Hematopoietic multipotent progenitor cell treated with erythropoietin and hydrocortisone succinate and interleukin-3 and kit ligand, for 6 days (in vitro differentiated cells): Measurements from ENCODE around the gene MPI.
A peak's percentile ranks its signal among the peaks of the same experiment; 100 is the strongest.
"Not testable (repeated sequence)": the region's sequence is repeated elsewhere in the genome, so short reads cannot be mapped to it uniquely, and the experiment has no call there.

Experiments used
- DNase-seq: peaks from one replicate; pipeline ENCODE4 v3.0.0-alpha.2; 2015

The MPI gene

GRCh38 chr15:74864296-74864695 lies 25.5 kb upstream of the MPI start:
- DNase-seq: no peak

DNA sequence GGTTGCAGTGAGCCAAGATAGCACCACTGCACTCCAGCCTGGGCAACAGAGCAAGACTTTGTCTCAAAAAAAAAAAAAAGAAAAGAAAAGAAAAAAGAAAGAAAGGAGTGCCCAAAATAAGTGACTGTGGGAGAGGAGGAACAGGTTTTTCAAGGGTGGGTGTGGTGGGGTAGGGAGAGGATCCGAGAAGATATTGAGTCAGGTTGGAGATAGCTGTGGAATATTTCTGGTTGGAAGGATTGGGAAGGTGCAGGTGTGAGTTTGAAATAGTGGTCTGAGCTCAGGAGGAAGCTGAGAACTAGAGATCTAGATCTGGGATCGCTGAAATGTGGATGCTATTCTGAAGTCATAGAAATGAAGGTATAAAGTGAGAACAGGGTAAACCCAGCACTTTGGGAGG lies 24.5 kb upstream of the MPI start:
- no peak for DNase-seq

GRCh38 chr15:74866090-74866489 lies 23.8 kb upstream of the MPI start:
- no peak for DNase-seq

DNA sequence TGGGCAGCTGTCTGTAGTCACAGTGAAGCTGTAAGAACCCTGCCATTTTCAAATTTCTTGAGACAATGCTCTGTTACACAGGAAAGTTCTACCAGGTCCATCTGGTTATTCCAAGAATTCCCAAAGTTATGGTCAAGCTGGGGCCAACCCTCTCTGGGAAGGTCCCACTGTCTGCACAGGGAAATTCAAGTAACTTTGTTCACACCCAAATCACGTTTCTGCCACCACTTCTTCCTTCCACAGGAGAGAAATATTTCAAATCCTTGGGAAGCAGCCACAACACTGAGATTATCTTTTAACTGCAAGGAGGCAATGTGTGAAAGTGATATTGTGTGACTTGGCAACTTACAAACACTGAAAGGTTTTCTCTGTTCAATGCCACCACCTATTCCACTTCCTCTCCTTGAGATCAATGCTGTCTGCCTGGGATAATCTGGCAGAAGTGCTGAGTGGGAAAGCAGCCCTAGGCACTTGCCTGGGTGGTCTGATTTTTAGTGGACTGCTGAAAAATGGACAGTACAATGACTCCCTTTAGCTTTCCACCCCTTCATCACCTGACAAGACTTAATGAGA lies 22.3 kb upstream of the MPI start:
- DNase-seq: peak; percentile 73

DNA sequence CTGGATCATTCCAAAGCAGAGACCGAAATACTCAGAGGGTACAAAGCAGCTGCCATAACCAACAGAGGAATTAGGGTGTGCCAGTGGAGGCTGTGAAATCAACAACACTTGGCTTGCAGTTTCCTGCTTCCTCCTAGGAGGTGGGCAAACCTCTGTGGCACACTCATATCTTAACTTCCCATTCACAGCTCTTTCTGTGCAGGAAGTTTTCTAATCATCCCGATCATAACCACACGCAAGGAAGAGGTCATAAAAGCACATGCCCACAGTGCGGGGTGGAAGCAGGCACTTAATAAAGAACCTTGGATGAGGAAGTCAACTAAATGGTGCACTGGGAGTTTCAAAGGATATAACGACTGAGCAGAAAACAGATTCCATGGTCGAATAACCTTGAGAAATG lies 21.8 kb upstream of the MPI start:
- DNase-seq: peak; percentile 81

GRCh38 chr15:74869372-74869725 lies 20.5 kb upstream of the MPI start:
- no peak for DNase-seq

GRCh38 chr15:74869726-74870407 lies 20.0 kb upstream of the MPI start:
- DNase-seq: peak; percentile 93

- DNase-seq: no peak
These were observed 19.2 kb upstream of the MPI start for GRCh38 chr15:74870436-74871215.

GRCh38 chr15:74872702-74873035 lies 17.2 kb upstream of the MPI start:
- DNase-seq: no peak

DNA sequence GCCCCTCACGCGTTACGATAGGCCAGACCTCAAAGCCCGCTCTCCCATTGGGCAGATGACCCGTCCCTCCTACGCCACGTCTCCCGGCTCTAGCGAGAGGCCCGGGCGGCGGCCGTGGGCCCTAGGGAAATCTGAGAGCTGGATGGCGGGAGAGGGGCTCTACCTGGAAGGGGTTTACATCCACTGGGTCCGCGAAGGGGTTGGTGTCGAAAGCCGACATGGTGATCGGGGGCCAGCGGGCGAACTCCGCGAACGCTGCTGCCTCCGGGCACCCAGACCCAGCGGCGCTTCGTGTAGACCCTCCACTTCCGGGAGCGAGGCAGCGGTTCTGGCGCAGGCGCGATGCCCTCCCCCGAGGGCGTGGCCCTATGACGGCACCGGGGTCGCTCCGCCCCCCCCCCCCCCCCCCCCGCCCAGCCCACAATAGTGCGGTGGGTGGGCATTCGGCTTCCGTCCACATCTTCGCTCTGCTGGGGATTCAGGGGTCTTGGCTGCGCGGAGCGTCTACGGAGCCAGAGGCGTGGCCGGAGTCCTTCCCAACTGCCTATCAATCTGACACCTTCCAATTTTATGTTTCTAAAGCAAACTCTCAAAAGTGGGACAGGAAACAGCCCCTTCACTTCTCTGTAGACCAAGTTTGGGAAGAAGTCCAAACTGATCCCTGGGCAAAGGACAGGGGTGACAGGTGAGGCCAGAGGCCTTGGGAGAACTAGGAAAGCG lies 16.6 kb upstream of the MPI start, which contains the start of gene SCAMP2:
Gene SCAMP2, minus strand, starts transcription at position 330 of the 720 bp plus-strand sequence. Its CDS starts 110 bp downstream, at position 220.
- DNase-seq: peak; percentile 98

DNA sequence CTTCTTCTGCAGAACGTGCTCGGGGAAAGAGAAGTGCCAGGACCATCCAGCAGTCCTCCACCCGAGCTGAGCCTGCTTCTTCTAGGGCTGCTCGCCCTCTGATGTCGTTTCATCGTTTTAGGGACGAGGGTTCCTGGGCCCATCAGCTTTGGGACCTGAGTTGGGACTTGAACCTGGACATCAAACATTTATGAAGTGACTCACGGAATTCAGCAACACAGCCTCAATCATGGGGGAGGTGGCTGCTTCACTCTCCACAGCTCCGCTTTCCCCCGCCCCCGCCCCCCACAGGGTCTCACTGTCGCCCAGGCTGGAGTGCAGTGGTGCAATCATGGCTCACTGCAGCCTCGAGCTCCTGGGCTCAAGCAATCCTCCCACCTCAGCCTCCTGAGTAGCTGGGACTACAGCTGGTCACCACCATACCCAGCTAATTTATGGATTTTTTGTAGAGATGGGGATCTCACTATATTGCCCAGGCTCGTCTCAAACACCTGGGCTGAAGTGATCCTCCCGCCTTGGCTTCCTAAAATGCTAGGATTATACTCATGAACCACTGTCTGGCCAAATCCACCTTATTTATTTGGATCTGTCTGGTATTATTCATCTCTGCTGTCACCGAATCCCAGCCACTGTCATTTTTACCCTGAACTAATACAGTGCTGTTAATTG lies 16.0 kb upstream of the MPI start:
- DNase-seq: peak; percentile 60

GRCh38 chr15:74878273-74878672 lies 11.6 kb upstream of the MPI start:
- DNase-seq: no peak

GRCh38 chr15:74882528-74882927 lies 7.3 kb upstream of the MPI start:
- DNase-seq: no peak

- DNase-seq: no peak
These were observed 5.2 kb upstream of the MPI start for GRCh38 chr15:74884428-74885223.

GRCh38 chr15:74885461-74885860 lies 4.4 kb upstream of the MPI start:
- no peak for DNase-seq

- not testable (repeated sequence) for DNase-seq
These were observed 2.2 kb upstream of the MPI start for GRCh38 chr15:74887537-74888193.

DNA sequence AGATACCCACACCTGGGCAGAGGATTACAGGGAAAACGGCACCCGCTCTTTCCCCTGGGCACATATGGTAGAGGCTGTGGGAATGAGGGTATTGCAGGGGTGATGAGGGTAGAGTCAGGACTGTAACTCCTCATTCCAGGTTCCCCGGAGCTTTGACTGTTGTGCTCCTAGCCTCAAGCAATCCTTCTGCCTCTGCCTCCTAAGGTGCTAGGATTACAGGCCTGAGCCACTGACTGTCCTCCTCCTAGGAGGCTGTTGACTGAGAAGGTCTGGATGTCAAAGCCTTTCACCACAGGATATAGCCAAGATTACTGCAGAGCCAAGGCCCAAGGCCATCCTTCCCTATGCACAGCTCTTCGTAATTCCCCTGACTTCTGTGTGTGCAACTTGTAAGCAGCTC lies 1.1 kb upstream of the MPI start:
- no peak for DNase-seq

DNA sequence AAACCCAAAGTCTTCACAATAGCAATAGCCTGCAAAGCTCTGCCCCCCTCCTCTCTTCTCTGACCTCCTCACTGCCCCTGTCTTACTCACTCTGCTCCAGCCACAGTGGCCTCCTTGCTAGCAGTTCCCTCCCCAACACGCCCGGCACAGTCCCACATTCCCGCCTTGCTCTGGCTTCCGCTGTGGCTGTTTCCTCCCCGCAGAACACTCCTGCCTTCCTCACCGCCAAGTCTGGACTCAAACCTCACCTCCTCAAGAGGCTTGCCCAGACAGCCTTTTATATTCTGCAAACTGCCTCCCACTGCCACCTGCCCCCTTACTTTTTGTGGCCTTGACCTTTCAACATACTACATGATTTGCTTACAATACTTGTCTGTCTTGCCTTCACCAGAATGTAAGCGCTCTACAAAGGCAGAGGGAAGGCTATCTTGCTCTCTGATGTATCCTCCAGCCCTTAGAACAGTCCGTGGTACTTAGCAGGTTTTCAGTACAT lies 406 bp upstream of the MPI start:
- DNase-seq: peak; percentile 52

DNA sequence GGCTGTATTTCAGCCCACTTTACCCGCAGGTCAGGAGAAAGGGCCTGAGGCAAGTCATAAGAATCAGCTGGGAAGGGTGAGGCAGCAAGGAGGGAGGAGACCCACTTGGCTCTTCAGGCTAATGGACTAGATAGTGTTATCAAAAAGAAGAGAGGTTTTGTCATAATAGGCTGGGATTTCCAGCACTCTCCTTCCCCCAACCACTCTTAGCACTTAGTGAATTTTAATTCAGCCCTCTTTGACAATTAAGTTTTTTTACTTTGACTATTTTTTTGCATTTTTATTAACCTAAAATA lies 771 bp downstream of the MPI start:
- DNase-seq: peak; percentile 82

GRCh38 chr15:74891469-74891868 lies 1.6 kb downstream of the MPI start:
- no peak for DNase-seq

- DNase-seq: no peak
These were observed 2.5 kb downstream of the MPI start for GRCh38 chr15:74892313-74892712.

DNA sequence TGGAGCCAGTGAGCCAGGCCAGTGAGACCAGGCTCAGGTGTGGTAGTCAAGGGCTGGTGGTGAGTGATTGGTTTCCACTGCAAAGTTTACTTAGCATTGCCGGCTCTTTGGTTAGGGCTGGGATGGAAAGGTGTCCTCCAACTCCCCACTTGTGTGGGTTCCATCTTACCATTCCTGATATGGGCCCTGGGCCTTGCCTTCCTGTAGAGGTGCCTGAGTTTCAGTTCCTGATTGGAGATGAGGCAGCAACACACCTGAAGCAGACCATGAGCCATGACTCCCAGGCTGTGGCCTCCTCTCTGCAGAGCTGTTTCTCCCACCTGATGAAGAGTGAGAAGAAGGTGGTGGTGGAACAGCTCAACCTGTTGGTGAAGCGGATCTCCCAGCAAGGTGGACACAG lies 3.1 kb downstream of the MPI start:
- DNase-seq: no peak
